ENCODE measurements around the gene PANX2. TPM values are rescaled to one million over a fixed set of nuclear protein-coding genes. Genes with fewer than 3 reads are reported as not detected.

PANX2 gene
- total RNA-seq, 2 donors from 2014 or later: 0.67 to 1.7 TPM

- Histone ChIP-seq H3K36me3 (peaks cover 39% of the 10 kb centered on the region), H3K9me3 (no peaks in the 10 kb centered on the region), H3K4me3 (no peak overlapping the region), H3K4me1 (peaks cover 0 to 19% of the 10 kb centered on the region in 2 donors), H3K27me3 (no peaks in the 10 kb centered on the region), H3K27ac (no peak overlapping the region)
- TF ChIP-seq, protein P1, sequence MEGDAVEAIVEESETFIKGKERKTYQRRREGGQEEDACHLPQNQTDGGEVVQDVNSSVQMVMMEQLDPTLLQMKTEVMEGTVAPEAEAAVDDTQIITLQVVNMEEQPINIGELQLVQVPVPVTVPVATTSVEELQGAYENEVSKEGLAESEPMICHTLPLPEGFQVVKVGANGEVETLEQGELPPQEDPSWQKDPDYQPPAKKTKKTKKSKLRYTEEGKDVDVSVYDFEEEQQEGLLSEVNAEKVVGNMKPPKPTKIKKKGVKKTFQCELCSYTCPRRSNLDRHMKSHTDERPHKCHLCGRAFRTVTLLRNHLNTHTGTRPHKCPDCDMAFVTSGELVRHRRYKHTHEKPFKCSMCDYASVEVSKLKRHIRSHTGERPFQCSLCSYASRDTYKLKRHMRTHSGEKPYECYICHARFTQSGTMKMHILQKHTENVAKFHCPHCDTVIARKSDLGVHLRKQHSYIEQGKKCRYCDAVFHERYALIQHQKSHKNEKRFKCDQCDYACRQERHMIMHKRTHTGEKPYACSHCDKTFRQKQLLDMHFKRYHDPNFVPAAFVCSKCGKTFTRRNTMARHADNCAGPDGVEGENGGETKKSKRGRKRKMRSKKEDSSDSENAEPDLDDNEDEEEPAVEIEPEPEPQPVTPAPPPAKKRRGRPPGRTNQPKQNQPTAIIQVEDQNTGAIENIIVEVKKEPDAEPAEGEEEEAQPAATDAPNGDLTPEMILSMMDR (IDR thresholded peaks at IDR 0.05): no peak
- DNase-seq (ENCODE audit: low spot score): no peak
Observed at GRCh38 chr22:50198624-50199017, 28.1 kb downstream of the PANX2 start.

DNA sequence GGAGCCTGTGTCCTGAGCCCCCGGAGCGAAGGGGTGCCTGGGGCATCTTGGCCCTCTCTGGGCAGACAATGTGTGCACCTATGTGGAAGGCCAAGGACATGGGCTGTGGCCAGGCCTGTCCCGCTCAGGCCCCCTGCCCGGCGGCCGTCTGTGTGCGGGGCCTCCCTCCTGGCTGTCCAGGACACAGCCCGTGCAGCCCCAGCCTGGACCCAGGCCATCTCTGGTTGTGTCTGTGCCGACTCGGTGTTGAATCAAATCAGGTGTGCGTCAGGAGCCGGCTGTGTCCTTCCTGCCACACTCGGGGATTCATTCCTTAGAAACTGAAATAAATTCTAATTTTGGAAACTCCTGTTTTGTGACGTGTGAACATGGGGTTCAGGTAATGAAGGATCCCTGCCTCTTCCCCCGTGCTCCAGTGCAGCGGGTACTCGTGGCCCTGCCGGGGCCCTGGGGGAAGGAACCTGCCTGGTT is 28.8 kb downstream of the PANX2 start:
- TF ChIP-seq, protein P1 (IDR thresholded peaks at IDR 0.05): no peak
- Histone ChIP-seq H3K27ac (peak overlapping the region in 1 of 2 donors; percentile 86), H3K27me3 (no peaks in the 10 kb centered on the region), H3K9me3 (no peaks in the 10 kb centered on the region), H3K36me3 (peaks cover 32% of the 10 kb centered on the region), H3K4me1 (peaks cover 0 to 19% of the 10 kb centered on the region in 2 donors), H3K4me3 (no peak overlapping the region)
- DNase-seq (ENCODE audit: low spot score): no peak

DNA sequence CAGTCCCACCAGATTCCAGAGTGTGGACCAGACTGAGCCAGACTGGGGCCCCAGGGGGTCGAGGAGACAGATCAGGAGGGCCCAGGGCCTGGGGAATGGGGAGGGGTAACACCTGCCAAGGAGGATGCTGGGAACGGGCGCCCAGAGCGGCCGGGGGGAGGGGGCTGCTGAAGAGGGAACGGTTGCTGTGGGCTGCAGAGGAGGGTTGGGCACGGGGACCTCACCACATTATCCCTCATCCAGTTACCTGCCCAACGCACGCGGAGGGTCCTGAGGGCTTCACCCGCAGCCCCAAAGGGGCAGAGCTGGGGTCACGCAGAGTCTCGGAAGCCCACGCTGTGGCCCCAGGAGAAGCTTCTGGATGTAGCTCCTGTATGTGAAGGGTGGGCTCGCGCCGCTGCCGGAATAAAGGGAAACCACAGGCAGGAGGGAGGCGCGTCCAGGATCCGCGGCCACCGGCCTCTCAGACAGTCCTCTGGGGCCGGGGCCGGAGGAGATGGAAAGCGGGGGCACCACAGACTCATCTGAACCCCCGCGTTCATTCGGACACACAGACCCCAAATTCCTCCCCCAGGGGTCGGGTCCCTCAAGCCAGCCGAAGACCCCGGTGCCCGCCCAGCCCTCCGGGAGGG is 29.4 kb downstream of the PANX2 start:
- Histone ChIP-seq H3K27ac (peak overlapping the region; percentile 79 to 86), H3K36me3 (peaks cover 26% of the 10 kb centered on the region), H3K27me3 (no peaks in the 10 kb centered on the region), H3K4me3 (peak overlapping the region; percentile 61 to 92), H3K4me1 (peaks cover 0 to 19% of the 10 kb centered on the region in 2 donors), H3K9me3 (no peaks in the 10 kb centered on the region)
- no peak for DNase-seq (ENCODE audit: low spot score)
- TF ChIP-seq, protein P1 (IDR thresholded peaks at IDR 0.05): no peak

DNA sequence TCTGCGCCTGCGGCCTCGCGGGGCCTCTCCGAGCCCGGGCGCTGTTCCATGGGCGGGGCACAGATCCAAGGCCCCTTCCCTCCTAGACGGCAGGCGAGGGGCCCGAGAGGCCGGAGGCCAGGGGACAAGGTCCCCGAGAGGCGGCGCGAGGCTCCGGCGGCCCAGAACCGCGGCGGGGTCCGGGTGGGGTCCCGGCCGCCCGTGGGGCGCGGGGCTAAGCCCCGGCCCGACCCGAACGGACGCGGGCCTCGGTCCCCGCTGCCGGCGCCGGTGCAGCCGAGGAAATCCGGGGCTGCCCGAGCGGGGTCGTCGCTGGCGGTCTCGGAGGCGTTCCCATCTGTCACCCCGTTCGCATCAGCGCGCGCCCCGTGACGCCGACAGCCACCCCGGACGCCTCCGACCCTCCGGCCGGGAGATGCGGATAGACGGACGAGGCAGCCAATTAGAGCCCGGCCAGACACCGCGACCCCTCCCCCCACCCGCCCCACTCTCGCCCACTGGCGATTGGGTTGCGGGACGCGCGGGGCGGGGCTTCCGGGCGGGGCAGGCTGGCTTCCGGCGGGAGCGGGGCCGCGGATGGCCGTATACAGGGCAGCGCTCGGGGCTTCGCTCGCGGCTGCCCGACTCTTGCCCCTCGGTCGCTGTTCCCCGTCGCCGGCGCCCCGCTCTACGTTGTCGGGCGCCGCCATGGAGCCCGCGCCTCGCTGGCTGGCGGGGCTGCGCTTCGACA is 30.1 kb downstream of the PANX2 start, which contains the start of gene SELENOO:
SELENOO (plus strand) TSS at position 551 of the 730 bp plus-strand sequence; CDS start at position 577, 26 bp downstream.
- Histone ChIP-seq H3K4me1 (peaks cover 0 to 20% of the 10 kb centered on the region in 2 donors), H3K27me3 (no peaks in the 10 kb centered on the region), H3K36me3 (peaks cover 24% of the 10 kb centered on the region), H3K9me3 (no peaks in the 10 kb centered on the region), H3K27ac (peak within 1 kb of the TSS; percentile 79 to 86), H3K4me3 (peak within 1 kb of the TSS; percentile 61 to 92)
- DNase-seq (ENCODE audit: low spot score): peak; percentile 90
- TF ChIP-seq, protein P1 (IDR thresholded peaks at IDR 0.05): no peak

DNA sequence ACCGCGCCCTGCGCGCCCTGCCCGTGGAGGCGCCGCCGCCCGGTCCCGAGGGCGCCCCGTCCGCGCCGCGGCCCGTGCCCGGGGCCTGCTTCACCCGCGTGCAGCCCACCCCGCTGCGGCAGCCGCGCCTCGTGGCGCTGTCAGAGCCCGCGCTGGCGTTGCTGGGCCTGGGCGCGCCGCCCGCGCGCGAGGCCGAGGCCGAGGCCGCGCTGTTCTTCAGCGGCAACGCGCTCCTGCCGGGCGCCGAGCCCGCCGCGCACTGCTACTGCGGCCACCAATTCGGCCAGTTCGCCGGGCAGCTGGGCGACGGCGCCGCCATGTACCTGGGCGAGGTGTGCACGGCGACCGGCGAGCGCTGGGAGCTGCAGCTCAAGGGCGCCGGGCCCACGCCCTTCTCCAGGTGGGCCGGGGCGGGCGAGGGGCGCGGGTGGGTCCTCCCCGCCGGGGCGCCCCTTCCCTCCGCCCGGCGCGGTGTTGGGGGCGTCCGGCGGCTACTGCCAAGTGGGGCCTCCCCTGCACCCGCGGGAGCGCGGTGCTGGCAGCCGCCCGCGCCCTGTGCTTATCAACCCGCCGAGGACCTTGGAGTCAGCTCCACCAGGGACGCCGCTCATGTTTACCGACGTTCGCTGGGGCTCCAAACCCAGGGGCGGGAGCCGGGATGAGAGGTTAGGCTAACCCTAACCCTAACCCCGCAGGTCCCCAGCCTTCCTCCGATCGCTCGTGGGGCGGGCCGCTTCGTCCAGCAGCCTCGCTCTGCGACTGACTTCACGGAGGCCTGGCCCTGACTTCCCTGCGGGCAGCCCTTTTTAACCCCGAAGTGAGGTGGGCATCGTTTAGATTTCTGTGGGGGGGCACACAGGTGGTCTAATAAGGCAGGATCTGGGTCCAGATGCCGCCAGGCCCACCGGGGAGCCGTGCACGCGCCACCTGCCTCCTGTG is 30.9 kb downstream of the PANX2 start:
- Histone ChIP-seq H3K27ac (peak overlapping the region; percentile 79 to 86), H3K27me3 (no peaks in the 10 kb centered on the region), H3K4me1 (peaks cover 0 to 28% of the 10 kb centered on the region in 2 donors), H3K36me3 (peaks cover 17% of the 10 kb centered on the region), H3K9me3 (no peaks in the 10 kb centered on the region), H3K4me3 (peak overlapping the region; percentile 61 to 92)
- DNase-seq (ENCODE audit: low spot score): no peak
- TF ChIP-seq, protein P1 (IDR thresholded peaks at IDR 0.05): no peak

All from right atrium auricular region (tissue), 2 donors.